NCI-H748 (cell line): ENCODE results near the gene NPTX1.
A peak's percentile ranks its signal among the peaks of the same experiment; 100 is the strongest.
"Not testable (repeated sequence)": the region's sequence is repeated elsewhere in the genome, so short reads cannot be mapped to it uniquely, and the experiment has no call there.

Source experiments
- DNase-seq: peaks from one replicate; lab custom pipeline; 2025; ENCODE audit not compliant: unreplicated experiment; lab: John Stamatoyannopoulos, UW

Gene NPTX1

GRCh38 chr17:80475910-80476876 lies at the start of gene NPTX1:
Gene NPTX1 (minus strand): TSS chr17:80476607. CDS start chr17:80476446, 161 bp downstream.
- DNase-seq: peak; percentile 61

- no peak for DNase-seq
Observed at GRCh38 chr17:80523956-80524712, 47.7 kb upstream of the NPTX1 start.

GRCh38 chr17:80523054-80523744 lies 46.8 kb upstream of the NPTX1 start:
- DNase-seq: no peak

GRCh38 chr17:80520810-80521455 lies 44.5 kb upstream of the NPTX1 start:
- no peak for DNase-seq

GRCh38 chr17:80519091-80519781 lies 42.8 kb upstream of the NPTX1 start:
- DNase-seq: no peak

- DNase-seq: no peak
Observed at GRCh38 chr17:80518392-80518791, 42.0 kb upstream of the NPTX1 start.

- no peak for DNase-seq
Observed at GRCh38 chr17:80517641-80518040, 41.2 kb upstream of the NPTX1 start.

GRCh38 chr17:80516171-80516932 lies 39.9 kb upstream of the NPTX1 start:
- no peak for DNase-seq

GRCh38 chr17:80513892-80514291 lies 37.5 kb upstream of the NPTX1 start:
- no peak for DNase-seq

- DNase-seq: no peak
Observed at GRCh38 chr17:80513201-80513600, 36.8 kb upstream of the NPTX1 start.

GRCh38 chr17:80512233-80512632 lies 35.8 kb upstream of the NPTX1 start:
- DNase-seq: no peak

GRCh38 chr17:80511222-80512180 lies 35.1 kb upstream of the NPTX1 start:
- no peak for DNase-seq

- DNase-seq: no peak
Observed at GRCh38 chr17:80510772-80511171, 34.4 kb upstream of the NPTX1 start.

GRCh38 chr17:80510132-80510531 lies 33.7 kb upstream of the NPTX1 start:
- DNase-seq: no peak

- no peak for DNase-seq
Observed at GRCh38 chr17:80509311-80509710, 32.9 kb upstream of the NPTX1 start.

GRCh38 chr17:80507965-80508364 lies 31.6 kb upstream of the NPTX1 start:
- DNase-seq: no peak

- not testable (repeated sequence) for DNase-seq
Observed at GRCh38 chr17:80507177-80507576, 30.8 kb upstream of the NPTX1 start.

- no peak for DNase-seq
Observed at GRCh38 chr17:80504686-80505413, 28.4 kb upstream of the NPTX1 start.
